CD4-positive, alpha-beta T cell (primary cell): ENCODE data around the gene COPA. TPM values are rescaled to one million over a fixed set of nuclear protein-coding genes. Genes with fewer than 3 reads are reported as not detected.

Experiments used
- ATAC-seq: fragments of 200-7000 bp; cut with Tn5 transposase; one replicate; pipeline ENCODE4 v1.10.0; 2022; ENCODE audit warnings: mild to moderate bottlenecking; ENCODE audit not compliant: poor library complexity
- CTCF ChIA-PET: fragments of 350-600 bp; sonication (Branson Sonifier 250); formaldehyde crosslinking; loops from one replicate; lab custom pipeline; 2021; ENCODE audit warnings: antibody characterized with exemption, inconsistent platforms; lab: Charles Lee
- POLR2A ChIA-PET: fragments of 350-600 bp; sonication (Branson Sonifier 250); formaldehyde crosslinking; loops from one replicate; lab custom pipeline; 2021; ENCODE audit warnings: antibody characterized with exemption, inconsistent platforms; lab: Charles Lee
- DNase-seq, 14 experiments: peaks; one replicate each; pipeline ENCODE4 v3.0.0-alpha.2; 2013 to 2020; ENCODE audit warnings: mixed read lengths in 2 of 14
- H3K27ac ChIP-seq, 2 donors: one replicate each; pipeline versions ENCODE4 v1.5.1 to v1.7.0; 2013; ENCODE audit warnings: low read length in 2 of 2, low read depth in 1 of 2, mild to moderate bottlenecking in 1 of 2
- H3K27me3 ChIP-seq, 2 experiments: 1 replicate in 1 of 2; 2 replicates in 1 of 2; pipeline versions ENCODE4 v1.6.1 to v1.7.0; 2013; ENCODE audit warnings: low read length in 2 of 2, control low read depth in 1 of 2, mild to moderate bottlenecking in 1 of 2, moderate library complexity in 1 of 2; ENCODE audit not compliant: insufficient read depth in 2 of 2, control insufficient read depth in 1 of 2
- H3K36me3 ChIP-seq: one replicate; pipeline ENCODE4 v1.6.1; 2013; ENCODE audit warnings: low read length, control low read depth; ENCODE audit not compliant: insufficient read depth
- H3K4me1 ChIP-seq: one replicate; pipeline ENCODE4 v1.6.1; 2013; ENCODE audit warnings: low read length, control low read depth; ENCODE audit not compliant: insufficient read depth
- H3K4me3 ChIP-seq: one replicate; pipeline ENCODE4 v1.5.1; 2013; ENCODE audit warnings: mild to moderate bottlenecking, low read length, moderate library complexity
- H3K9me3 ChIP-seq, 2 experiments: 1 replicate in 1 of 2; 2 replicates in 1 of 2; pipeline versions ENCODE4 v1.6.1 to v1.7.0; 2013; ENCODE audit warnings: low read length in 2 of 2, mild to moderate bottlenecking in 2 of 2, control low read depth in 1 of 2, moderate library complexity in 1 of 2; ENCODE audit not compliant: control insufficient read depth in 1 of 2, insufficient read depth in 1 of 2
- H3K27ac Mint-ChIP-seq: one replicate; pipeline ENCODE4 v1.8.0; 2020; ENCODE audit warnings: mixed read lengths
- H3K27me3 Mint-ChIP-seq: one replicate; pipeline ENCODE4 v1.8.0; 2021; ENCODE audit warnings: mixed read lengths
- H3K36me3 Mint-ChIP-seq: one replicate; pipeline ENCODE4 v1.8.0; 2021; ENCODE audit warnings: low read depth, mixed read lengths
- H3K4me1 Mint-ChIP-seq: one replicate; pipeline ENCODE4 v1.8.0; 2021; ENCODE audit warnings: low read depth, mixed read lengths
- H3K4me3 Mint-ChIP-seq: one replicate; pipeline ENCODE4 v1.8.0; 2020; ENCODE audit warnings: mild to moderate bottlenecking, mixed read lengths
- H3K9me3 Mint-ChIP-seq: one replicate; pipeline ENCODE4 v1.8.0; 2020; ENCODE audit warnings: mixed read lengths
- intact Hi-C, 2 experiments: fragments of 100-400 bp; cut with DNase I in 1 of 2; cut with micrococcal nuclease in 1 of 2; formaldehyde crosslinking; loops; one replicate each; pipeline versions ENCODE4 v1.15.1 to v1.9.0; 2023 to 2025; cut with DNase I, micrococcal nuclease
- total RNA-seq, 174 experiments: library from RNA in 2 of 174; stranded (reverse) in 2 of 174; gene quantifications; one replicate each; pipeline ENCODE4 v1.2.3 and lab custom pipeline; 2021 to 2026
- TF ChIP-seq, protein P1 (sequence below): fragments of 200-600 bp; IDR thresholded peaks from one replicate; pipeline ENCODE4 v1.8.0; 2022; ENCODE audit warnings: antibody characterized with exemption, mild to moderate bottlenecking

COPA gene
- total RNA-seq, 2 experiments from 2014 or later: 95.0 to 107 TPM

DNA sequence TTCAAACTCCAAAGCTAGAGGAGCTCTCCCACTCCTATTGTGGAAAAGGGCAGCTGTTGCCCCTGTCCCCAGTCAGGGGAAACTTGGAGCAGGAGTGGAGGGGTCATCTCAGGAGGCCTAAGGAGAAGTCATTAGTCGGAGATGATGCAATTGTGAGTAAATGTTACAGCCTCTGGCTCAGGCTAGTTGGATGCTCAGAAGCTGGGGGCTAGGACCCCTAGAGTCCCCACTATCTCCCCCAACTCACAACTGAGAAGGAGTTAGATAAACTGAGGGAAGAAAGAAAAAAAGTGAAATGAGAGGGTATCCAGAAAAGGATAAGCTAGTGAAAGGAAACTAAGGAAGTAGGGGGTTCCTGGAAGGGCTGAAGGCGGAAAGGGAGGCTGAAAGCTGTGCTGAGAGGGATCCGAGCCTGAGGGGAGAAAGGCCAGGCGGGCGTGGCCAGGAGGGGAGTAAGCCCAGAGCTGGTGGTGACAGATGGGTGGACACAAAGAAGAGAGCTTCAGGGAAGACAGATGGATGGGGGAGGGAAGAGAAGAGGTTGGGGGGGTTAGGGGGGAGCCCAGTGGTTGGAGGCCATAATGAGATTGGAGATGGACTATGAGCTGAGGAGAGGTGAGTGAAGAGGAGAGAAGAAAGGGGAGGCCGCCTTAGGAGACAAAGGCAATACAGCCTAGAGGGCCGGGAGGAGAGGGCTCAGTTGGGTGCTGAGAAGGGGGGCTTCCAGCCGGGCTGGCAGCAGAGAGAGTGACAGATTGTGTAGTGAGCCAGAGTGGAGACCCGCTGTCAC is 19.3 kb upstream of the COPA start:
- TF ChIP-seq, protein P1, sequence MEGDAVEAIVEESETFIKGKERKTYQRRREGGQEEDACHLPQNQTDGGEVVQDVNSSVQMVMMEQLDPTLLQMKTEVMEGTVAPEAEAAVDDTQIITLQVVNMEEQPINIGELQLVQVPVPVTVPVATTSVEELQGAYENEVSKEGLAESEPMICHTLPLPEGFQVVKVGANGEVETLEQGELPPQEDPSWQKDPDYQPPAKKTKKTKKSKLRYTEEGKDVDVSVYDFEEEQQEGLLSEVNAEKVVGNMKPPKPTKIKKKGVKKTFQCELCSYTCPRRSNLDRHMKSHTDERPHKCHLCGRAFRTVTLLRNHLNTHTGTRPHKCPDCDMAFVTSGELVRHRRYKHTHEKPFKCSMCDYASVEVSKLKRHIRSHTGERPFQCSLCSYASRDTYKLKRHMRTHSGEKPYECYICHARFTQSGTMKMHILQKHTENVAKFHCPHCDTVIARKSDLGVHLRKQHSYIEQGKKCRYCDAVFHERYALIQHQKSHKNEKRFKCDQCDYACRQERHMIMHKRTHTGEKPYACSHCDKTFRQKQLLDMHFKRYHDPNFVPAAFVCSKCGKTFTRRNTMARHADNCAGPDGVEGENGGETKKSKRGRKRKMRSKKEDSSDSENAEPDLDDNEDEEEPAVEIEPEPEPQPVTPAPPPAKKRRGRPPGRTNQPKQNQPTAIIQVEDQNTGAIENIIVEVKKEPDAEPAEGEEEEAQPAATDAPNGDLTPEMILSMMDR: no peak
- ATAC-seq: no peak
- Histone ChIP-seq H3K27ac (no peak overlapping the region), H3K36me3 (peaks cover 23% of the 10 kb centered on the region), H3K4me3 (no peak overlapping the region), H3K9me3 (no peaks in the 10 kb centered on the region), H3K4me1 (no peaks in the 10 kb centered on the region), H3K27me3 (no peaks in the 10 kb centered on the region)
- no peaks in the 10 kb centered on the region for H3K9me3 Mint-ChIP-seq
- peak overlapping the region; percentile 30 for H3K27ac Mint-ChIP-seq
- DNase-seq: no peak
- H3K4me3 Mint-ChIP-seq: no peak overlapping the region
- peaks cover 35% of the 10 kb centered on the region for H3K36me3 Mint-ChIP-seq
- H3K27me3 Mint-ChIP-seq: no peaks in the 10 kb centered on the region
- H3K4me1 Mint-ChIP-seq: no peaks in the 10 kb centered on the region
- ChIA-PET POLR2A (no interaction called here), CTCF (interaction anchor here (0.8 kb wide), 1 partner anchor 14 kb away, joined by 3 read pairs; no protein-coding TSS in a partner anchor)
- intact Hi-C loops: no loop called here

DNA sequence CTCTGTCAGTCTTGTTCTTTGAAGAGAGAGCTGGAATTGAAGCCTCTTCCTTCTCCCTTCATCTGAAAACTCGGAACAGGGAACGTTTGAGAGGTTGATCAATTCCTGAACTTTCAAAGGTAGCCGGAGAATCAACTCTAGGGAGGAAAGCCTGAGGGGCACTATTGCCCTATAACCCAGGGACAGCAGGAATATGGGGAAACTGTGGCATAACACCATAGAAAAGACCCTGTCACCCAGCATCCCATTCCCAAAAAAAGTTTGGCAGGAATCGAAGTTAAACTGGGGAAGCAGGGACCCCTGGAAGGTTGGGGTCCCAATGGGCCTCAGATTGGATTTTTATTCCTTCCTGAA is 18.7 kb upstream of the COPA start:
- no peak for DNase-seq
- intact Hi-C loops: no loop called here
- H3K4me1 Mint-ChIP-seq: no peaks in the 10 kb centered on the region
- POLR2A ChIA-PET: no interaction called here
- Histone ChIP-seq H3K36me3 (peaks cover 28% of the 10 kb centered on the region), H3K27ac (no peak overlapping the region), H3K4me3 (no peak overlapping the region), H3K4me1 (no peaks in the 10 kb centered on the region), H3K27me3 (no peaks in the 10 kb centered on the region), H3K9me3 (no peaks in the 10 kb centered on the region)
- CTCF ChIA-PET: no interaction called here
- H3K36me3 Mint-ChIP-seq: peaks cover 41% of the 10 kb centered on the region
- TF ChIP-seq, protein P1: no peak
- H3K4me3 Mint-ChIP-seq: no peak overlapping the region
- no peak for ATAC-seq
- no peak overlapping the region for H3K27ac Mint-ChIP-seq
- H3K27me3 Mint-ChIP-seq: no peaks in the 10 kb centered on the region
- no peaks in the 10 kb centered on the region for H3K9me3 Mint-ChIP-seq

DNA sequence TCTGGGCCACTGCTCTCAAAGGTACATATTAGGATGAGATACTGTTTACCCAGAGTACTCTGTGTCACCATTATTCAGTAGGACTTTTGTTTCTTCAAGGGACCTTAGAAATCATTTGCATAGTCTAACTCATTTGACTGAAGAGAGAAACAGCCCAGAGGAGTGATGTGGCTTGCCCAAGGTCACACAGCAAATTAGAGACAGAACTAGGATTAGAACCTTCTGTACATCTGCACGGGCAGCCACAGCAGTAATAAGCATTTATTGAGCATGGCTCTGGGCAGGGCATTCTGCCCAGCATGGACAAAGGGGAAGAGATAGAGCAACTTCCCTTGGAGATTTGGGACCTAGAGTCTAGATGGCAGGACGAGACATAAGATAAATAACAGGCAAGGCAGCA is 18.1 kb upstream of the COPA start:
- Mint-ChIP-seq H3K36me3 (peaks cover 47% of the 10 kb centered on the region), H3K27me3 (no peaks in the 10 kb centered on the region), H3K4me3 (no peak overlapping the region), H3K4me1 (no peaks in the 10 kb centered on the region), H3K27ac (no peak overlapping the region), H3K9me3 (no peaks in the 10 kb centered on the region)
- no peak overlapping the region for H3K4me3 ChIP-seq
- no peaks in the 10 kb centered on the region for H3K9me3 ChIP-seq
- intact Hi-C loops: no loop called here
- CTCF ChIA-PET: interaction anchor here (0.7 kb wide), 1 partner anchor 246 kb away, joined by 3 read pairs; no protein-coding TSS in a partner anchor
- H3K27me3 ChIP-seq: no peaks in the 10 kb centered on the region
- H3K27ac ChIP-seq: no peak overlapping the region
- DNase-seq (no peak), ATAC-seq (no peak)
- POLR2A ChIA-PET: no interaction called here
- H3K4me1 ChIP-seq: no peaks in the 10 kb centered on the region
- H3K36me3 ChIP-seq: peaks cover 34% of the 10 kb centered on the region
- TF ChIP-seq, protein P1: no peak
